PC-9 (cell line): Measurements from ENCODE around the gene ABCA1. TPM values are rescaled to one million over a fixed set of nuclear protein-coding genes. Genes with fewer than 3 reads are reported as not detected.

Source experiments
- BruUV-seq: library from RNA; stranded (reverse); fragments of 400-500 nt; replicated peaks from 2 replicates; lab custom pipeline; 2021; lab: Mats Ljungman, UMichigan
- CTCF ChIA-PET: fragments of 300-600 bp; sonication (Branson Sonifier 250); formaldehyde crosslinking; loops from one replicate; lab custom pipeline; 2022; ENCODE audit warnings: antibody characterized with exemption; lab: Charles Lee
- POLR2A ChIA-PET: fragments of 300-600 bp; sonication (Branson Sonifier 250); formaldehyde crosslinking; loops from one replicate; lab custom pipeline; 2022; ENCODE audit warnings: antibody characterized with exemption; ENCODE audit not compliant: unreplicated experiment; lab: Charles Lee
- DNase-seq, 2 experiments: peaks; one replicate each; pipeline versions ENCODE4 v3.0.0 to v3.0.0-alpha.2; 2015 to 2022; ENCODE audit warnings: mixed read lengths in 1 of 2
- H2AFZ ChIP-seq: fragments of 200-600 bp; sonication (generic); 2 replicates; pipeline ENCODE4 v1.8.1; 2017; ENCODE audit warnings: antibody characterized with exemption
- H3F3A ChIP-seq: fragments of 200-600 bp; sonication (generic); 2 replicates; pipeline ENCODE4 v1.8.1; 2017; ENCODE audit warnings: antibody characterized with exemption, mild to moderate bottlenecking, low read depth; ENCODE audit not compliant: insufficient read depth
- H3K27ac ChIP-seq: fragments of 200-600 bp; sonication (generic); 2 replicates; pipeline ENCODE4 v1.6.1; 2016; ENCODE audit warnings: mixed run types
- H3K27me3 ChIP-seq: fragments of 200-600 bp; sonication (generic); 2 replicates; pipeline ENCODE4 v1.6.1; 2016; ENCODE audit warnings: low read depth, mixed run types; ENCODE audit not compliant: insufficient read depth
- H3K36me3 ChIP-seq: fragments of 200-600 bp; sonication (generic); 2 replicates; pipeline ENCODE4 v1.6.1; 2016; ENCODE audit warnings: low read depth, mixed run types
- H3K4me1 ChIP-seq: fragments of 200-600 bp; sonication (generic); replicated peaks from 2 replicates; pipeline ENCODE4 v1.6.1; 2016; ENCODE audit warnings: mixed run types; ENCODE audit not compliant: insufficient read depth
- H3K4me2 ChIP-seq: fragments of 200-600 bp; sonication (generic); 2 replicates; pipeline ENCODE4 v1.6.1; 2017; ENCODE audit warnings: mixed run types
- H3K4me3 ChIP-seq: fragments of 200-600 bp; sonication (generic); 2 replicates; pipeline ENCODE4 v1.6.1; 2016; ENCODE audit warnings: mixed run types
- H3K79me2 ChIP-seq: fragments of 200-600 bp; sonication (generic); 2 replicates; pipeline ENCODE4 v1.6.1; 2017; ENCODE audit warnings: low read depth, mixed run types
- H3K9me2 ChIP-seq: fragments of 200-600 bp; sonication (generic); 2 replicates; pipeline ENCODE4 v1.8.1; 2017; ENCODE audit warnings: mild to moderate bottlenecking; ENCODE audit not compliant: insufficient read depth
- H3K9me3 ChIP-seq: fragments of 200-600 bp; sonication (generic); 2 replicates; pipeline ENCODE4 v1.8.1; 2016; ENCODE audit warnings: low read depth; ENCODE audit not compliant: insufficient read depth
- H4K20me1 ChIP-seq: fragments of 200-600 bp; sonication (generic); 2 replicates; pipeline ENCODE4 v1.8.1; 2017; ENCODE audit not compliant: insufficient read depth
- CTCF ChIP-seq: fragments of 200-600 bp; sonication (generic); conservative IDR thresholded peaks from 2 replicates; pipeline ENCODE4 v1.6.1; 2017; ENCODE audit warnings: mixed run types, antibody characterized with exemption, mild to moderate bottlenecking, moderate library complexity
- EZH2 ChIP-seq: fragments of 200-600 bp; sonication (generic); IDR thresholded peaks from 2 replicates; pipeline ENCODE4 v1.8.0; 2017; ENCODE audit warnings: antibody characterized with exemption, low read depth
- intact Hi-C: fragments of 100-400 bp; cut with micrococcal nuclease; formaldehyde crosslinking; loops from one replicate; pipeline ENCODE4 v1.10.0; 2022; ENCODE audit not compliant: unreplicated experiment
- total RNA-seq: library from RNA; stranded (reverse); gene quantifications from 2 replicates; pipeline ENCODE4 v1.2.3, GENCODE V29; 2021

Gene ABCA1
- total RNA-seq, 1 experiment from 2014 or later = 38.3 TPM

- TF ChIP-seq EZH2 (no peak), CTCF (no peak)
These were observed 143.9 kb downstream of the ABCA1 start for GRCh38 chr9:104784098-104784497.

GRCh38 chr9:104783588-104783987 is 144.4 kb downstream of the ABCA1 start:
- no peaks in the 10 kb centered on the region for H3K9me3 ChIP-seq
- H3K4me2 ChIP-seq = no peak overlapping the region
- CTCF ChIA-PET = no interaction called here
- peaks cover 6% of the 10 kb centered on the region for H4K20me1 ChIP-seq
- TF ChIP-seq EZH2 = no peak
- no peaks in the 10 kb centered on the region for H3K9me2 ChIP-seq
- H3K4me1 ChIP-seq = no peaks in the 10 kb centered on the region
- H3K36me3 ChIP-seq = peaks cover 56% of the 10 kb centered on the region
- H2AFZ ChIP-seq = no peak overlapping the region
- POLR2A ChIA-PET = no interaction called here
- H3F3A ChIP-seq = peaks cover 11% of the 10 kb centered on the region
- no peak overlapping the region for H3K4me3 ChIP-seq
- no peaks in the 10 kb centered on the region for H3K27me3 ChIP-seq
- no peak for DNase-seq
- BruUV-seq = no TSS peak
- H3K79me2 ChIP-seq = no peaks in the 10 kb centered on the region
- H3K27ac ChIP-seq = no peak overlapping the region
- intact Hi-C loops = loop anchor here (5.0 kb wide), 1 partner anchor 144 kb away; the partner anchor contains the start of gene ABCA1

More at GRCh38 chr9:104784098-104784497, 143.9 kb downstream of the ABCA1 start:
- Histone ChIP-seq H3K27ac (no peak overlapping the region), H4K20me1 (peaks cover 6% of the 10 kb centered on the region), H3K4me1 (no peaks in the 10 kb centered on the region), H3K4me2 (no peak overlapping the region), H3K9me2 (no peaks in the 10 kb centered on the region), H3F3A (peaks cover 11% of the 10 kb centered on the region), H2AFZ (no peak overlapping the region), H3K4me3 (no peak overlapping the region), H3K36me3 (peaks cover 59% of the 10 kb centered on the region), H3K27me3 (no peaks in the 10 kb centered on the region), H3K79me2 (no peaks in the 10 kb centered on the region), H3K9me3 (no peaks in the 10 kb centered on the region)
- POLR2A ChIA-PET = no interaction called here
- intact Hi-C loops = loop anchor here (5.0 kb wide), 1 partner anchor 143 kb away; the partner anchor contains the start of gene ABCA1
- no TSS peak for BruUV-seq
- DNase-seq = no peak
- CTCF ChIA-PET = no interaction called here

- peaks cover 6% of the 10 kb centered on the region for H4K20me1 ChIP-seq
- no peak overlapping the region for H3K4me3 ChIP-seq
- H3K9me3 ChIP-seq = no peaks in the 10 kb centered on the region
- H3K27me3 ChIP-seq = no peaks in the 10 kb centered on the region
- TF ChIP-seq EZH2 (no peak), CTCF (peak; percentile 66)
- intact Hi-C loops = loop anchor here (1.0 to 5.0 kb wide), 5 partner anchors 82 to 938 kb away; partner anchors contain the start of gene ABCA1
- H3K36me3 ChIP-seq = peaks cover 31% of the 10 kb centered on the region
- ChIA-PET POLR2A (interaction anchor here (0.7 kb wide), 1 partner anchor 275 kb away, joined by 6 read pairs; no protein-coding TSS in a partner anchor), CTCF (no interaction called here)
- no TSS peak for BruUV-seq
- H2AFZ ChIP-seq = no peak overlapping the region
- peak in 1 of 2 experiments; percentile 43 for DNase-seq
- H3F3A ChIP-seq = peaks cover 11% of the 10 kb centered on the region
- H3K27ac ChIP-seq = no peak overlapping the region
- no peaks in the 10 kb centered on the region for H3K4me1 ChIP-seq
- no peak overlapping the region for H3K4me2 ChIP-seq
- no peaks in the 10 kb centered on the region for H3K9me2 ChIP-seq
- H3K79me2 ChIP-seq = no peaks in the 10 kb centered on the region
These were observed 147.1 kb downstream of the ABCA1 start for GRCh38 chr9:104780796-104781395.
